SK-N-SH (cell line): ENCODE measurements around the gene WBP1. TPM values are rescaled to one million over a fixed set of nuclear protein-coding genes. Genes with fewer than 3 reads are reported as not detected.
A peak's percentile ranks its signal among the peaks of the same experiment; 100 is the strongest.
"Not testable (repeated sequence)": the region's sequence is repeated elsewhere in the genome, so short reads cannot be mapped to it uniquely, and the experiment has no call there.

Experiments used
- CTCF ChIA-PET: fragments of 300-600, 350-600 bp; formaldehyde crosslinking; extraction: SDS; loops from one replicate; lab custom pipeline; 2021; lab: Yijun Ruan, JAX
- POLR2A ChIA-PET: fragments of 350-600 bp; sonication (Branson Sonifier 250); formaldehyde crosslinking; extraction: SDS; loops from one replicate; lab custom pipeline; 2020; ENCODE audit warnings: antibody characterized with exemption, inconsistent platforms; lab: Yijun Ruan, JAX
- DNase-seq: peaks from one replicate; pipeline ENCODE4 v3.0.0; 2012
- H2AFZ ChIP-seq: fragments of 200-600 bp; sonication (generic); 2 replicates; pipeline ENCODE4 v1.8.1; 2016; ENCODE audit warnings: antibody characterized with exemption, mild to moderate bottlenecking, low read depth
- H3F3A ChIP-seq: fragments of 200-600 bp; sonication (generic); replicated peaks from 2 replicates; pipeline ENCODE3; 2016; ENCODE audit warnings: antibody characterized with exemption, mild to moderate bottlenecking; ENCODE audit not compliant: insufficient read depth
- H3K27ac ChIP-seq, 2 experiments: fragments of 200-500 bp in 1 of 2; fragments of 200-600 bp in 1 of 2; sonication (Bioruptor generic) in 1 of 2; sonication (generic), shearing (Covaris generic) in 1 of 2; 2 replicates each; pipeline versions ENCODE4 v1.5.1 to v1.6.1; 2014 to 2016; ENCODE audit warnings: low read depth in 2 of 2, inconsistent platforms in 1 of 2, low read length in 1 of 2, mild to moderate bottlenecking in 1 of 2, mixed read lengths in 1 of 2
- H3K27me3 ChIP-seq: fragments of 200-600 bp; sonication (generic), shearing (Covaris generic); 2 replicates; pipeline ENCODE4 v1.6.1; 2016; ENCODE audit warnings: mixed run types; ENCODE audit not compliant: insufficient read depth
- H3K36me3 ChIP-seq, 2 experiments: fragments of 200-500 bp in 1 of 2; fragments of 200-600 bp in 1 of 2; sonication (Bioruptor generic) in 1 of 2; sonication (generic) in 1 of 2; replicated peaks in 1 of 2; 2 replicates each; pipeline versions ENCODE3 to v1.5.1; 2014 to 2016; ENCODE audit warnings: low read length in 1 of 2, mild to moderate bottlenecking in 1 of 2; ENCODE audit not compliant: insufficient read depth in 2 of 2, control insufficient read depth in 1 of 2
- H3K4me1 ChIP-seq, 2 experiments: fragments of 200-500 bp in 1 of 2; fragments of 200-600 bp in 1 of 2; sonication (Bioruptor generic) in 1 of 2; sonication (generic), shearing (Covaris generic) in 1 of 2; 2 replicates each; pipeline versions ENCODE4 v1.5.1 to v1.6.1; 2014 to 2016; ENCODE audit warnings: low read depth in 1 of 2, low read length in 1 of 2, mixed run types in 1 of 2; ENCODE audit not compliant: insufficient read depth in 2 of 2, control insufficient read depth in 1 of 2
- H3K4me2 ChIP-seq: fragments of 200-600 bp; sonication (generic), shearing (Covaris generic); 2 replicates; pipeline ENCODE4 v1.6.1; 2017; ENCODE audit warnings: mixed run types
- H3K4me3 ChIP-seq, 2 experiments: fragments of 200-500 bp in 1 of 2; fragments of 200-600 bp in 1 of 2; sonication (Bioruptor generic) in 1 of 2; sonication (generic), shearing (Covaris generic) in 1 of 2; 2 replicates each; pipeline versions ENCODE4 v1.5.1 to v1.8.1; 2014 to 2016; ENCODE audit warnings: low read depth in 2 of 2, inconsistent platforms in 1 of 2, low read length in 1 of 2, mild to moderate bottlenecking in 1 of 2, mixed read lengths in 1 of 2, moderate library complexity in 1 of 2
- H3K79me2 ChIP-seq: fragments of 200-600 bp; sonication (generic); 2 replicates; pipeline ENCODE4 v1.8.1; 2017; ENCODE audit warnings: mild to moderate bottlenecking; ENCODE audit not compliant: insufficient read depth
- H3K9ac ChIP-seq: fragments of 200-600 bp; sonication (generic); 2 replicates; pipeline ENCODE4 v1.6.1; 2017; ENCODE audit warnings: mixed run types
- H3K9me2 ChIP-seq: fragments of 200-600 bp; sonication (generic); 2 replicates; pipeline ENCODE4 v1.6.1; 2017; ENCODE audit warnings: mixed run types
- H3K9me3 ChIP-seq: fragments of 200-600 bp; sonication (generic); 2 replicates; pipeline ENCODE4 v1.6.1; 2017; ENCODE audit warnings: mixed run types, mild to moderate bottlenecking, moderate library complexity
- H4K20me1 ChIP-seq: fragments of 200-600 bp; sonication (generic); 2 replicates; pipeline ENCODE4 v1.6.1; 2017; ENCODE audit warnings: mild to moderate bottlenecking, mixed run types; ENCODE audit not compliant: insufficient read depth
- NFIC ChIP-seq: IDR thresholded peaks from 2 replicates; pipeline ENCODE4 v1.4.0; 2012; ENCODE audit warnings: borderline replicate concordance
- TEAD4 ChIP-seq: IDR thresholded peaks from 2 replicates; pipeline ENCODE4 v1.4.0; 2012; ENCODE audit warnings: mild to moderate bottlenecking, borderline replicate concordance; ENCODE audit not compliant: insufficient read depth
- ZBTB33 ChIP-seq: IDR thresholded peaks from 2 replicates; pipeline ENCODE4 v1.4.0; 2012; ENCODE audit warnings: low read depth, borderline replicate concordance
- WGBS: methylation state at CpG from one replicate; pipeline ENCODE4 v1.1.6; 2017; ENCODE audit warnings: low lambda C conversion rate; 5-methylcytosine and 5-hydroxymethylcytosine counted together
- polyA plus RNA-seq, 3 experiments: library from polyadenylated mRNA; depleted of rRNA; stranded (reverse); fragments of >200 nt; gene quantifications; 2 replicates each; pipeline ENCODE4 v1.2.3, GENCODE V29; 2012

WBP1 gene
- polyA plus RNA-seq, 1 of the 3 experiments (the other 2 are of a cell fraction) = 184 TPM

DNA sequence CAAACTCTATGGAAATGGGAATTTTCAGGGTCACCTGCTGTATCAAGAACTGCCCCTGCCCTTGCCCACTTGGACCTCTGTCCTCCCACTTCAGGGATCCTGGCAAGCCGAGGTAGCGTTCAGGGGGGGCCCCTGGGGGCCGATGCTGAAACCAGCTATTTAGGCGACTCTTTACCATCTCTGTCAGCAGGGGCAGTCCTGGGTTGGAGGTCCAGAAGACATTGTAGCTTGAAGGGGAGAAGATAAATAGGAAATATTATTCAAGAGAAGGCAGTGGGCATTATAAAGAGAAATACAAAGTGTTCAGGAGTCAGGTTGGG is 4.5 kb downstream of the WBP1 start:
- no peak overlapping the region for H2AFZ ChIP-seq
- H3K27ac ChIP-seq = no peak overlapping the region; a peak in 1 of 4 replicates
- 85% methylated on average over 4 of the region's 4 CpGs for WGBS
- DNase-seq = no peak
- H3K9ac ChIP-seq = no peak overlapping the region
- no peaks in the 10 kb centered on the region for H3K9me3 ChIP-seq
- no peaks in the 10 kb centered on the region for H3K27me3 ChIP-seq
- no peaks in the 10 kb centered on the region for H3K9me2 ChIP-seq
- H3K36me3 ChIP-seq = peaks cover 0 to 28% of the 10 kb centered on the region in 2 experiments
- no peak overlapping the region for H3K4me3 ChIP-seq
- H3K4me2 ChIP-seq = no peak overlapping the region
- POLR2A ChIA-PET = interaction anchor here (5.9 kb wide), 1 partner anchor 11 kb away, joined by 60 read pairs; the partner anchor contains the start of gene MRPL53
- CTCF ChIA-PET = interaction anchor here (1.0 kb wide), 1 partner anchor 125 kb away, joined by 3 read pairs; no protein-coding TSS in a partner anchor
- TF ChIP-seq NFIC (no peak), ZBTB33 (no peak)
- peaks cover 12% of the 10 kb centered on the region for H3F3A ChIP-seq
- peaks cover 5 to 22% of the 10 kb centered on the region in 2 experiments; a peak in 1 of 4 replicates for H3K4me1 ChIP-seq
- H4K20me1 ChIP-seq = no peaks in the 10 kb centered on the region
- peaks cover 47% of the 10 kb centered on the region for H3K79me2 ChIP-seq

- Histone ChIP-seq H3K79me2 (peaks cover 40% of the 10 kb centered on the region), H3K27ac (peak overlapping the region; percentile 62 to 63; a peak in 2 of 4 replicates)
- WGBS = 14% methylated on average over 10 of the region's 13 CpGs
Measured at GRCh38 chr2:74464406-74464805, 6.2 kb downstream of the WBP1 start.

GRCh38 chr2:74470742-74471141 is 12.5 kb downstream of the WBP1 start:
- H3K9me3 ChIP-seq, H4K20me1 ChIP-seq, H3K4me3 ChIP-seq, H3K9me2 ChIP-seq, H3K4me2 ChIP-seq, H3K9ac ChIP-seq, H3K4me1 ChIP-seq, H2AFZ ChIP-seq, H3K27ac ChIP-seq, DNase-seq, H3K27me3 ChIP-seq: not testable (repeated sequence)
- peaks cover 39% of the 10 kb centered on the region for H3F3A ChIP-seq
- ChIA-PET POLR2A (interaction anchor here (1.0 to 6.9 kb wide), 4 partner anchors 10 to 30 kb away, joined by 3 to 60 read pairs (median 10); partner anchors contain the start of genes CCDC142, INO80B and WBP1), CTCF (interaction anchor here (1.0 to 2.6 kb wide), 2 partner anchors 12 to 61 kb away, joined by 4 to 20 read pairs; partner anchors contain the start of genes CCDC142 and TTC31)
- peaks cover 13 to 15% of the 10 kb centered on the region in 2 experiments for H3K36me3 ChIP-seq
- WGBS = 95% methylated on average over 12 of the region's 12 CpGs
- H3K79me2 ChIP-seq = peaks cover 26% of the 10 kb centered on the region; the same call in 1 of the 2 replicates

More at GRCh38 chr2:74464406-74464805, 6.2 kb downstream of the WBP1 start:
- Histone ChIP-seq H3K36me3 (peaks cover 0 to 28% of the 10 kb centered on the region in 2 experiments), H3K4me2 (peak overlapping the region; percentile 98), H3K9ac (peak overlapping the region; percentile 84), H3F3A (peaks cover 12% of the 10 kb centered on the region), H3K4me3 (peak overlapping the region; percentile 75 to 93), H3K9me3 (no peaks in the 10 kb centered on the region), H4K20me1 (no peaks in the 10 kb centered on the region), H3K4me1 (peaks cover 3 to 20% of the 10 kb centered on the region in 2 experiments; a peak in 1 of 4 replicates), H3K27me3 (no peaks in the 10 kb centered on the region), H3K9me2 (no peaks in the 10 kb centered on the region), H2AFZ (peak overlapping the region; percentile 14; the same call in 1 of the 2 replicates)
- no peak for DNase-seq
- no peak for TF ChIP-seq TEAD4
- ChIA-PET POLR2A (interaction anchor here (0.6 to 1.1 kb wide), 3 partner anchors 7 to 43 kb away, joined by 3 read pairs; partner anchors contain the start of genes C2orf81 and WDR54), CTCF (interaction anchor here (0.7 to 1.6 kb wide), 6 partner anchors 10 to 123 kb away, joined by 3 to 6 read pairs (median 4); partner anchors contain the start of genes AUP1, HTRA2, INO80B and PCGF1)
